GM13976 (cell line): ENCODE results near the gene PKD1L1.

Experiments
- DNase-seq: peaks from one replicate; pipeline ENCODE4 v3.0.0; 2012; ENCODE audit warnings: low spot score
- CTCF ChIP-seq: IDR thresholded peaks from 2 replicates; pipeline ENCODE4 v1.5.1; 2012; ENCODE audit warnings: borderline replicate concordance, mild to moderate bottlenecking; ENCODE audit not compliant: insufficient read depth; ENCODE audit errors: extremely low read depth, missing control alignments, control extremely low read depth
- in situ Hi-C: fragments of 300-500 bp; cut with MboI; formaldehyde crosslinking; loops from one replicate; pipeline ENCODE4 v1.12.0; 2022; ENCODE audit warnings: low sequenced_read_pairs, mixed read lengths, inconsistent platforms; ENCODE audit not compliant: unreplicated experiment

The PKD1L1 gene

GRCh38 chr7:47938574-47939165, 9.6 kb downstream of the PKD1L1 start:
- no peak for TF ChIP-seq CTCF
- in situ Hi-C loops, result no loop called here
- DNase-seq, result no peak

- peak; percentile 55 for DNase-seq
- in situ Hi-C loops, result no loop called here
- TF ChIP-seq CTCF, result no peak
Observed at GRCh38 chr7:47937711-47938573, 10.3 kb downstream of the PKD1L1 start.

- TF ChIP-seq CTCF, result no peak
- peak; percentile 89 for DNase-seq
- in situ Hi-C loops, result no loop called here
Observed at GRCh38 chr7:47937065-47937687, 11.1 kb downstream of the PKD1L1 start.

GRCh38 chr7:47936323-47936722, 11.9 kb downstream of the PKD1L1 start:
- in situ Hi-C loops, result no loop called here

GRCh38 chr7:47935336-47935735, 12.9 kb downstream of the PKD1L1 start:
- in situ Hi-C loops, result no loop called here
- no peak for TF ChIP-seq CTCF
- DNase-seq, result no peak

More at GRCh38 chr7:47936323-47936722, 11.9 kb downstream of the PKD1L1 start:
- TF ChIP-seq CTCF, result no peak
- DNase-seq, result no peak

- TF ChIP-seq CTCF, result no peak
- in situ Hi-C loops, result no loop called here
- DNase-seq, result no peak
Observed at GRCh38 chr7:47934831-47935230, 13.4 kb downstream of the PKD1L1 start.
